Panc1 (cell line): ENCODE measurements around the gene SERPINA3. TPM values are rescaled to one million over a fixed set of nuclear protein-coding genes. Genes with fewer than 3 reads are reported as not detected.

ENCODE experiments used
- ATAC-seq: fragments of 200-7000 bp; cut with Tn5 transposase; 2 replicates; pipeline ENCODE4 v1.9.1; 2020; ENCODE audit warnings: mild to moderate bottlenecking, moderate library complexity
- BruUV-seq: library from RNA; stranded (reverse); fragments of 400-500 nt; replicated peaks from 2 replicates; lab custom pipeline; 2021; lab: Mats Ljungman, UMichigan
- CTCF ChIA-PET: fragments of 300-600 bp; sonication (Branson Sonifier 250); formaldehyde crosslinking; loops from one replicate; lab custom pipeline; 2022; ENCODE audit warnings: antibody characterized with exemption; lab: Charles Lee
- POLR2A ChIA-PET: fragments of 300-600 bp; sonication (Branson Sonifier 250); formaldehyde crosslinking; loops from one replicate; lab custom pipeline; 2022; ENCODE audit warnings: antibody characterized with exemption; lab: Charles Lee
- DNase-seq: peaks from one replicate; pipeline ENCODE4 v3.0.0-alpha.2; 2010; ENCODE audit warnings: low read depth, low spot score
- H3K27ac ChIP-seq: 2 replicates; pipeline ENCODE4 v1.5.1; 2011; ENCODE audit warnings: mild to moderate bottlenecking, low read length, inconsistent platforms
- H3K27me3 ChIP-seq: fragments of 200-500 bp; sonication (Bioruptor generic); 2 replicates; pipeline ENCODE4 v1.6.0; 2014; ENCODE audit warnings: low read length, inconsistent platforms; ENCODE audit not compliant: control insufficient read depth, insufficient read depth
- H3K36me3 ChIP-seq: fragments of 200-500 bp; sonication (Bioruptor generic); 2 replicates; pipeline ENCODE4 v1.5.1; 2014; ENCODE audit warnings: inconsistent platforms, mild to moderate bottlenecking, low read length, moderate library complexity; ENCODE audit not compliant: control insufficient read depth, insufficient read depth
- H3K4me1 ChIP-seq: 2 replicates; pipeline ENCODE4 v1.5.1; 2011; ENCODE audit warnings: inconsistent platforms, mild to moderate bottlenecking, low read length, moderate library complexity; ENCODE audit not compliant: control insufficient read depth, insufficient read depth
- H3K4me3 ChIP-seq, 2 experiments: 2 replicates each; pipeline ENCODE4 v1.5.1; 2011 to 2012; ENCODE audit warnings: low read depth in 2 of 2, low read length in 2 of 2, mild to moderate bottlenecking in 2 of 2, inconsistent platforms in 1 of 2, moderate library complexity in 1 of 2
- H3K9me3 ChIP-seq: fragments of 200-500 bp; sonication (Bioruptor generic); 2 replicates; pipeline ENCODE4 v1.5.1; 2014; ENCODE audit warnings: low read depth, mild to moderate bottlenecking, inconsistent platforms, low read length, moderate library complexity; ENCODE audit not compliant: control insufficient read depth, insufficient read depth
- CTCF ChIP-seq: fragments of 450-650 bp; IDR thresholded peaks from 2 replicates; pipeline ENCODE4 v1.5.1; 2017; ENCODE audit warnings: mild to moderate bottlenecking
- POLR2AphosphoS5 ChIP-seq: IDR thresholded peaks from 2 replicates; pipeline ENCODE4 v1.6.1; 2012; ENCODE audit warnings: mild to moderate bottlenecking, low read depth, low read length, moderate library complexity
- SIN3A ChIP-seq: IDR thresholded peaks from 2 replicates; pipeline ENCODE4 v1.6.1; 2012; ENCODE audit warnings: low read depth, mild to moderate bottlenecking, low read length, moderate library complexity, borderline replicate concordance; ENCODE audit not compliant: insufficient read depth
- TCF7L2 ChIP-seq: IDR thresholded peaks from 2 replicates; pipeline ENCODE4 v1.6.1; 2011; ENCODE audit warnings: mild to moderate bottlenecking, low read depth, low read length, inconsistent platforms
- in situ Hi-C: cut with HindIII; loops from 2 replicates; pipeline ENCODE4 v1.10.0; 2016; ENCODE audit warnings: low sequenced_read_pairs, low pct_unique_long_range_greater_than_20kb
- intact Hi-C: fragments of 100-400 bp; cut with micrococcal nuclease; formaldehyde crosslinking; loops from one replicate; pipeline ENCODE4 v1.10.0; 2022; ENCODE audit not compliant: unreplicated experiment
- total RNA-seq: library from RNA; stranded (reverse); gene quantifications from one replicate; pipeline ENCODE4 v1.2.1, GENCODE V29; 2021; ENCODE audit not compliant: unreplicated experiment
- TF ChIP-seq, protein P1 (sequence below), 2 experiments: IDR thresholded peaks; 2 replicates each; pipeline ENCODE4 v1.6.1; 2011 to 2012; ENCODE audit warnings: low read depth in 2 of 2, control low read depth in 1 of 2, low read length in 1 of 2, mild to moderate bottlenecking in 1 of 2, moderate library complexity in 1 of 2; ENCODE audit not compliant: insufficient read depth in 1 of 2

The SERPINA3 gene
- total RNA-seq, 1 experiment from 2014 or later = 5.7 TPM

GRCh38 chr14:94571950-94572349 is 40.2 kb upstream of the SERPINA3 start:
- H3K4me1 ChIP-seq = no peaks in the 10 kb centered on the region; the same call in 1 of the 2 replicates
- no peak overlapping the region for H3K27ac ChIP-seq
- no peaks in the 10 kb centered on the region for H3K9me3 ChIP-seq
- BruUV-seq = no TSS peak
- ChIA-PET CTCF (no interaction called here), POLR2A (no interaction called here)
- ATAC-seq = no peak
- no peaks in the 10 kb centered on the region for H3K27me3 ChIP-seq
- H3K36me3 ChIP-seq = no peaks in the 10 kb centered on the region
- DNase-seq = no peak
- no peak overlapping the region for H3K4me3 ChIP-seq
- TF ChIP-seq TCF7L2 = no peak
- no peak for TF ChIP-seq CTCF
- TF ChIP-seq, protein P1, sequence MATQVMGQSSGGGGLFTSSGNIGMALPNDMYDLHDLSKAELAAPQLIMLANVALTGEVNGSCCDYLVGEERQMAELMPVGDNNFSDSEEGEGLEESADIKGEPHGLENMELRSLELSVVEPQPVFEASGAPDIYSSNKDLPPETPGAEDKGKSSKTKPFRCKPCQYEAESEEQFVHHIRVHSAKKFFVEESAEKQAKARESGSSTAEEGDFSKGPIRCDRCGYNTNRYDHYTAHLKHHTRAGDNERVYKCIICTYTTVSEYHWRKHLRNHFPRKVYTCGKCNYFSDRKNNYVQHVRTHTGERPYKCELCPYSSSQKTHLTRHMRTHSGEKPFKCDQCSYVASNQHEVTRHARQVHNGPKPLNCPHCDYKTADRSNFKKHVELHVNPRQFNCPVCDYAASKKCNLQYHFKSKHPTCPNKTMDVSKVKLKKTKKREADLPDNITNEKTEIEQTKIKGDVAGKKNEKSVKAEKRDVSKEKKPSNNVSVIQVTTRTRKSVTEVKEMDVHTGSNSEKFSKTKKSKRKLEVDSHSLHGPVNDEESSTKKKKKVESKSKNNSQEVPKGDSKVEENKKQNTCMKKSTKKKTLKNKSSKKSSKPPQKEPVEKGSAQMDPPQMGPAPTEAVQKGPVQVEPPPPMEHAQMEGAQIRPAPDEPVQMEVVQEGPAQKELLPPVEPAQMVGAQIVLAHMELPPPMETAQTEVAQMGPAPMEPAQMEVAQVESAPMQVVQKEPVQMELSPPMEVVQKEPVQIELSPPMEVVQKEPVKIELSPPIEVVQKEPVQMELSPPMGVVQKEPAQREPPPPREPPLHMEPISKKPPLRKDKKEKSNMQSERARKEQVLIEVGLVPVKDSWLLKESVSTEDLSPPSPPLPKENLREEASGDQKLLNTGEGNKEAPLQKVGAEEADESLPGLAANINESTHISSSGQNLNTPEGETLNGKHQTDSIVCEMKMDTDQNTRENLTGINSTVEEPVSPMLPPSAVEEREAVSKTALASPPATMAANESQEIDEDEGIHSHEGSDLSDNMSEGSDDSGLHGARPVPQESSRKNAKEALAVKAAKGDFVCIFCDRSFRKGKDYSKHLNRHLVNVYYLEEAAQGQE (IDR thresholded peaks at IDR 0.05; ENCODE audit: insufficient read depth in 1 of 2, low read depth in 2 of 2, low read length in 1 of 2) = no peak
- no peak for TF ChIP-seq POLR2AphosphoS5
- no peak for TF ChIP-seq SIN3A
- in situ Hi-C loops (no loop called here), intact Hi-C loops (no loop called here)

DNA sequence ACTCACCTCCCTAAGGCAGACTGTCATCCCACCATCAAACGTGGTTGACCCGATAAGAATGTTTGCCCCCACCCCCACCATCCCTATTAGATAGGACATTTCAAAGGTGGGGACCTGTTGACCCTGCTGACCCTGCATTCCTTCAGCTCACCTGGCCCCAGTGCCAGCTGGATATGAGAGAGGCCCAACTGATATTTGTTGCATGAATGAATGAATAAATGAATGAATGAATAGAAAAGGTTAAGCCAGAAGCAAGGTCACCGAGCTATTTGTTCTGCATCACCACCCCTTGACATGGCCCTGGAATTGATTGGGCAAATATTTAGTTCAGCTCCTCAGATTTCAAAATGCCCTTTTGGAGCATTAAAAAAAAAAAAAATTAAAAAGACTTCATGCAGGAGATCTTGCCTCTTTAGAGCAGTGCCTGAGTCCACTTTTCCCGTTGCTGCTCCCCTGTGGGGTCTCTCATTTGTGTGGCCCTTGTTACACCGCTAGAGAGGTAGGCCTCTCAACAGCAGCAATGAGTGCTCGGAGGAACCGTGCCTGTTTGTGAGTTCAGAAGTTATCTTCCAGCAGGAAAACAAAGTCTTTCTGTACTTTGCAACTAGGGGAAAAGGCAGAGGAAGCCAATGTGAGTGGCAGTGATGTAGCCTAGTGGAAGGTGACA is 39.4 kb upstream of the SERPINA3 start:
- no peak for ATAC-seq
- Histone ChIP-seq H3K27ac (no peak overlapping the region), H3K9me3 (no peaks in the 10 kb centered on the region), H3K4me3 (no peak overlapping the region), H3K4me1 (no peaks in the 10 kb centered on the region; the same call in 1 of the 2 replicates), H3K27me3 (no peaks in the 10 kb centered on the region), H3K36me3 (no peaks in the 10 kb centered on the region)
- no TSS peak for BruUV-seq
- no peak for DNase-seq
- TF ChIP-seq TCF7L2 (no peak), CTCF (no peak), POLR2AphosphoS5 (no peak), SIN3A (no peak)
- TF ChIP-seq, protein P1 (IDR thresholded peaks at IDR 0.05; ENCODE audit: insufficient read depth in 1 of 2, low read depth in 2 of 2, low read length in 1 of 2) = no peak
- intact Hi-C loops (no loop called here), in situ Hi-C loops (no loop called here)
- ChIA-PET CTCF (no interaction called here), POLR2A (no interaction called here)
